SK-N-SH treated with all-trans-retinoic acid at 6 μM for 48 hours (cell line): ENCODE results near the gene MYO7A.

Experiments
- ATAC-seq: fragments of 200-7000 bp; cut with Tn5 transposase; 3 replicates; pipeline ENCODE4 v1.9.1; 2020; ENCODE audit warnings: mild to moderate bottlenecking, moderate library complexity
- ARNTL ChIP-seq: fragments of 450-650 bp; formaldehyde crosslinking; IDR thresholded peaks from 2 replicates; pipeline ENCODE4 v1.5.0; 2020; ENCODE audit warnings: low read depth, mild to moderate bottlenecking, moderate library complexity, borderline replicate concordance
- BACH2 ChIP-seq: fragments of 250-450 bp; sonication (Bioruptor Pico); IDR thresholded peaks from 2 replicates; pipeline ENCODE4 v1.9.0; 2021; ENCODE audit warnings: mild to moderate bottlenecking, borderline replicate concordance
- CREB5 ChIP-seq: fragments of 250-450 bp; sonication (Bioruptor Pico); IDR thresholded peaks from 2 replicates; pipeline ENCODE4 v1.5.1; 2020; ENCODE audit warnings: low read depth, mild to moderate bottlenecking, moderate library complexity
- CSDC2 ChIP-seq: fragments of 250-450 bp; sonication (Bioruptor Pico); IDR thresholded peaks from 2 replicates; pipeline ENCODE4 v1.5.0; 2020; ENCODE audit warnings: mild to moderate bottlenecking, moderate library complexity
- CSRNP3 ChIP-seq: fragments of 250-450 bp; sonication (Bioruptor Pico); IDR thresholded peaks from 2 replicates; pipeline ENCODE4 v1.5.1; 2021; ENCODE audit warnings: mild to moderate bottlenecking, moderate library complexity
- ESRRG ChIP-seq: fragments of 250-450 bp; sonication (Bioruptor Pico); IDR thresholded peaks from 2 replicates; pipeline ENCODE4 v1.6.1; 2021; ENCODE audit warnings: mild to moderate bottlenecking
- GLIS3 ChIP-seq: fragments of 250-450 bp; sonication (Bioruptor Pico); IDR thresholded peaks from 2 replicates; pipeline ENCODE4 v1.5.0; 2020; ENCODE audit warnings: mild to moderate bottlenecking, moderate library complexity
- ISL1 ChIP-seq: fragments of 250-450 bp; sonication (Bioruptor Pico); IDR thresholded peaks from 2 replicates; pipeline ENCODE4 v2.1.2; 2022; ENCODE audit warnings: mild to moderate bottlenecking, moderate library complexity
- PATZ1 ChIP-seq: fragments of 250-450 bp; sonication (Bioruptor Pico); IDR thresholded peaks from 2 replicates; pipeline ENCODE4 v1.8.0; 2020; ENCODE audit warnings: mild to moderate bottlenecking, moderate library complexity, borderline replicate concordance
- PPARA ChIP-seq: fragments of 250-450 bp; sonication (Bioruptor Pico); IDR thresholded peaks from 2 replicates; pipeline ENCODE4 v1.5.0; 2020; ENCODE audit warnings: mild to moderate bottlenecking, borderline replicate concordance
- RARB ChIP-seq: fragments of 250-450 bp; sonication (Bioruptor Pico); IDR thresholded peaks from 2 replicates; pipeline ENCODE4 v1.8.0; 2021; ENCODE audit warnings: mild to moderate bottlenecking, moderate library complexity
- TCF4 ChIP-seq: fragments of 250-450 bp; sonication (Bioruptor Pico); IDR thresholded peaks from 2 replicates; pipeline ENCODE4 v1.8.0; 2021; ENCODE audit warnings: mild to moderate bottlenecking, moderate library complexity, borderline replicate concordance
- TOX ChIP-seq: fragments of 250-450 bp; sonication (Bioruptor Pico); IDR thresholded peaks from 2 replicates; pipeline ENCODE4 v1.8.0; 2021; ENCODE audit warnings: mild to moderate bottlenecking, moderate library complexity, borderline replicate concordance
- TSHZ2 ChIP-seq: fragments of 250-450 bp; sonication (Bioruptor Pico); IDR thresholded peaks from 2 replicates; pipeline ENCODE4 v1.5.0; 2020; ENCODE audit warnings: mild to moderate bottlenecking, moderate library complexity
- ZC3H10 ChIP-seq: fragments of 250-450 bp; sonication (Bioruptor Pico); IDR thresholded peaks from 2 replicates; pipeline ENCODE4 v1.5.1; 2021; ENCODE audit warnings: mild to moderate bottlenecking, moderate library complexity
- ZFP3 ChIP-seq: fragments of 250-450 bp; sonication (Bioruptor Pico); IDR thresholded peaks from 2 replicates; pipeline ENCODE4 v1.5.0; 2020; ENCODE audit warnings: mild to moderate bottlenecking, moderate library complexity
- ZNF565 ChIP-seq: fragments of 450-650 bp; formaldehyde crosslinking; conservative IDR thresholded peaks from 2 replicates; pipeline ENCODE4 v1.5.0; 2020; ENCODE audit warnings: low read depth, mild to moderate bottlenecking, moderate library complexity
- ZNF70 ChIP-seq: fragments of 450-650 bp; formaldehyde crosslinking; IDR thresholded peaks from 2 replicates; pipeline ENCODE4 v1.5.0; 2020; ENCODE audit warnings: mild to moderate bottlenecking, moderate library complexity
- ZNF8 ChIP-seq: fragments of 450-650 bp; formaldehyde crosslinking; IDR thresholded peaks from 2 replicates; pipeline ENCODE4 v1.5.0; 2020; ENCODE audit warnings: mild to moderate bottlenecking, moderate library complexity

Gene MYO7A

GRCh38 chr11:77172666-77172982 lies 44.6 kb downstream of the MYO7A start:
- TF ChIP-seq ESRRG: no peak
- TF ChIP-seq ZNF8 (CRISPR knock-in tag): no peak
- no peak for TF ChIP-seq ZFP3 (CRISPR knock-in tag)
- TF ChIP-seq ZC3H10 (CRISPR knock-in tag): no peak
- no peak for ATAC-seq

GRCh38 chr11:77173494-77173893 lies 45.4 kb downstream of the MYO7A start:
- TF ChIP-seq ZNF70 (CRISPR knock-in tag) (no peak), ZNF8 (CRISPR knock-in tag) (no peak), TSHZ2 (CRISPR knock-in tag) (no peak)
- TF ChIP-seq, all 23 proteins: peak for 0
- ATAC-seq: no peak

- no peak for ATAC-seq
- no peak for TF ChIP-seq RARB
- TF ChIP-seq ZC3H10 (CRISPR knock-in tag): no peak
- TF ChIP-seq PPARA (CRISPR knock-in tag): no peak
- TF ChIP-seq ZNF565 (CRISPR knock-in tag): no peak
- no peak for TF ChIP-seq ARNTL (CRISPR knock-in tag)
- TF ChIP-seq TOX (CRISPR knock-in tag): no peak
- TF ChIP-seq GLIS3 (CRISPR knock-in tag): no peak
- no peak for TF ChIP-seq PATZ1
- TF ChIP-seq TSHZ2 (CRISPR knock-in tag): no peak
- TF ChIP-seq ISL1 (CRISPR knock-in tag): no peak
- TF ChIP-seq TCF4 (CRISPR knock-in tag): no peak
- TF ChIP-seq CSRNP3 (CRISPR knock-in tag): no peak
- TF ChIP-seq ESRRG: no peak
- no peak for TF ChIP-seq BACH2
- TF ChIP-seq ZFP3 (CRISPR knock-in tag): no peak
- no peak for TF ChIP-seq ZNF70 (CRISPR knock-in tag)
- no peak for TF ChIP-seq CSDC2
- TF ChIP-seq CREB5: no peak
Observed at GRCh38 chr11:77174559-77174958, 46.5 kb downstream of the MYO7A start.
